Muscle layer of colon (tissue), 2 donors: ENCODE data around the gene SMG6.

Experiments used
- H3K27ac ChIP-seq: one replicate; pipeline ENCODE4 v1.7.0; 2013; ENCODE audit warnings: low read depth, mild to moderate bottlenecking, low read length, moderate library complexity
- H3K27me3 ChIP-seq, 2 donors: one replicate each; pipeline ENCODE4 v1.7.0; 2013; ENCODE audit warnings: low read length in 2 of 2, mild to moderate bottlenecking in 2 of 2; ENCODE audit not compliant: insufficient read depth in 2 of 2, control insufficient read depth in 1 of 2
- H3K36me3 ChIP-seq: one replicate; pipeline ENCODE4 v1.7.0; 2013; ENCODE audit warnings: mild to moderate bottlenecking, low read length; ENCODE audit not compliant: insufficient read depth
- H3K4me1 ChIP-seq: one replicate; pipeline ENCODE4 v1.7.0; 2013; ENCODE audit warnings: mild to moderate bottlenecking, low read length; ENCODE audit not compliant: insufficient read depth
- H3K4me3 ChIP-seq, 2 donors: one replicate each; pipeline ENCODE4 v1.7.0; 2013; ENCODE audit warnings: low read length in 2 of 2, low read depth in 1 of 2, mild to moderate bottlenecking in 1 of 2, moderate library complexity in 1 of 2
- H3K9ac ChIP-seq: one replicate; pipeline ENCODE4 v1.7.0; 2013; ENCODE audit warnings: low read length
- H3K9me3 ChIP-seq: one replicate; pipeline ENCODE4 v1.7.0; 2013; ENCODE audit warnings: mild to moderate bottlenecking, low read length
- donor health status: abdominal sarcoma.
- donor health status: Adenocarcinoma of cecum.

The SMG6 gene

GRCh38 chr17:2238432-2239169 is 65.0 kb downstream of the SMG6 start:
- Histone ChIP-seq H3K4me3 (peak overlapping the region in 1 of 2 donors; percentile 16), H3K27ac (peak overlapping the region; percentile 78), H3K9me3 (no peaks in the 10 kb centered on the region), H3K27me3 (no peaks in the 10 kb centered on the region), H3K9ac (peak overlapping the region; percentile 31), H3K4me1 (peaks cover 38% of the 10 kb centered on the region), H3K36me3 (peaks cover 20% of the 10 kb centered on the region)

GRCh38 chr17:2237950-2238349 is 65.6 kb downstream of the SMG6 start:
- Histone ChIP-seq H3K27me3 (no peaks in the 10 kb centered on the region), H3K4me3 (no peak overlapping the region), H3K36me3 (peaks cover 20% of the 10 kb centered on the region), H3K4me1 (peaks cover 44% of the 10 kb centered on the region), H3K9me3 (no peaks in the 10 kb centered on the region), H3K27ac (peak overlapping the region; percentile 66), H3K9ac (no peak overlapping the region)

- peaks cover 20% of the 10 kb centered on the region for H3K36me3 ChIP-seq
- H3K27me3 ChIP-seq, result no peaks in the 10 kb centered on the region
- no peaks in the 10 kb centered on the region for H3K9me3 ChIP-seq
- H3K9ac ChIP-seq, result no peak overlapping the region
- peak overlapping the region; percentile 66 for H3K27ac ChIP-seq
- peaks cover 49% of the 10 kb centered on the region for H3K4me1 ChIP-seq
- H3K4me3 ChIP-seq, result no peak overlapping the region
These were observed 66.1 kb downstream of the SMG6 start for GRCh38 chr17:2237521-2237921.

GRCh38 chr17:2235792-2236366 is 67.7 kb downstream of the SMG6 start:
- Histone ChIP-seq H3K27me3 (no peaks in the 10 kb centered on the region), H3K9ac (no peak overlapping the region), H3K27ac (no peak overlapping the region), H3K9me3 (no peaks in the 10 kb centered on the region), H3K4me1 (peaks cover 58% of the 10 kb centered on the region), H3K4me3 (no peak overlapping the region), H3K36me3 (peaks cover 16% of the 10 kb centered on the region)

- Histone ChIP-seq H3K4me1 (peaks cover 62% of the 10 kb centered on the region), H3K4me3 (no peak overlapping the region), H3K9ac (no peak overlapping the region)
These were observed 68.3 kb downstream of the SMG6 start for GRCh38 chr17:2235265-2235664.

GRCh38 chr17:2233441-2233947 is 70.1 kb downstream of the SMG6 start:
- Histone ChIP-seq H3K4me1 (peaks cover 59% of the 10 kb centered on the region), H3K27me3 (no peaks in the 10 kb centered on the region), H3K36me3 (peaks cover 23% of the 10 kb centered on the region), H3K4me3 (no peak overlapping the region), H3K9ac (no peak overlapping the region), H3K27ac (no peak overlapping the region), H3K9me3 (no peaks in the 10 kb centered on the region)

More at GRCh38 chr17:2235265-2235664, 68.3 kb downstream of the SMG6 start:
- Histone ChIP-seq H3K9me3 (no peaks in the 10 kb centered on the region), H3K36me3 (peaks cover 19% of the 10 kb centered on the region), H3K27ac (peak overlapping the region; percentile 17), H3K27me3 (no peaks in the 10 kb centered on the region)

- Histone ChIP-seq H3K9ac (no peak overlapping the region), H3K4me3 (no peak overlapping the region), H3K9me3 (no peaks in the 10 kb centered on the region), H3K27me3 (no peaks in the 10 kb centered on the region), H3K36me3 (peaks cover 23% of the 10 kb centered on the region), H3K27ac (no peak overlapping the region), H3K4me1 (peaks cover 47% of the 10 kb centered on the region)
These were observed 71.3 kb downstream of the SMG6 start for GRCh38 chr17:2232244-2232638.

GRCh38 chr17:2230877-2231276 is 72.7 kb downstream of the SMG6 start:
- peaks cover 35% of the 10 kb centered on the region for H3K4me1 ChIP-seq
- peak overlapping the region; percentile 41 for H3K27ac ChIP-seq
- H3K9ac ChIP-seq, result no peak overlapping the region
- H3K9me3 ChIP-seq, result no peaks in the 10 kb centered on the region
- no peaks in the 10 kb centered on the region for H3K27me3 ChIP-seq
- H3K36me3 ChIP-seq, result peaks cover 20% of the 10 kb centered on the region
- H3K4me3 ChIP-seq, result no peak overlapping the region

- Histone ChIP-seq H3K36me3 (peaks cover 9% of the 10 kb centered on the region), H3K9me3 (no peaks in the 10 kb centered on the region), H3K27me3 (no peaks in the 10 kb centered on the region), H3K9ac (no peak overlapping the region), H3K4me1 (peaks cover 25% of the 10 kb centered on the region), H3K27ac (no peak overlapping the region), H3K4me3 (no peak overlapping the region)
These were observed 76.4 kb downstream of the SMG6 start for GRCh38 chr17:2227025-2227699.

GRCh38 chr17:2223617-2223927 is 80.0 kb downstream of the SMG6 start:
- Histone ChIP-seq H3K36me3 (peaks cover 3% of the 10 kb centered on the region), H3K9ac (no peak overlapping the region), H3K4me1 (peaks cover 15% of the 10 kb centered on the region), H3K27me3 (no peaks in the 10 kb centered on the region), H3K9me3 (no peaks in the 10 kb centered on the region), H3K27ac (peak overlapping the region; percentile 36), H3K4me3 (no peak overlapping the region)

- Histone ChIP-seq H3K36me3 (peaks cover 6% of the 10 kb centered on the region), H3K27me3 (no peaks in the 10 kb centered on the region), H3K4me3 (no peak overlapping the region), H3K27ac (peak overlapping the region; percentile 41), H3K9me3 (no peaks in the 10 kb centered on the region), H3K9ac (peak overlapping the region; percentile 4), H3K4me1 (peaks cover 15% of the 10 kb centered on the region)
These were observed 80.5 kb downstream of the SMG6 start for GRCh38 chr17:2222901-2223616.
